Ovary (tissue), 9 donors: ENCODE measurements around the gene PDE3B. TPM values are rescaled to one million over a fixed set of nuclear protein-coding genes. Genes with fewer than 3 reads are reported as not detected.
A peak's percentile ranks its signal among the peaks of the same experiment; 100 is the strongest.

Experiments used
- DNase-seq, 5 donors: peaks; one replicate each; pipeline ENCODE4 v3.0.0-alpha.2; 2019 to 2020
- H3K27ac ChIP-seq, 2 donors: fragments of 200-600 bp; one replicate each; pipeline versions ENCODE4 v1.5.1 to v1.8.0; 2019 to 2022
- H3K27me3 ChIP-seq: fragments of 200-600 bp; one replicate; pipeline ENCODE4 v1.8.0; 2022
- H3K36me3 ChIP-seq: fragments of 200-600 bp; sonication (generic); one replicate; pipeline ENCODE4 v1.5.1; 2019
- H3K4me1 ChIP-seq: one replicate; pipeline ENCODE4 v1.8.1; 2013; ENCODE audit warnings: mild to moderate bottlenecking, moderate library complexity; ENCODE audit not compliant: insufficient read depth
- H3K4me3 ChIP-seq: fragments of 200-600 bp; sonication (generic); one replicate; pipeline ENCODE4 v1.5.1; 2017
- H3K9me3 ChIP-seq, 2 donors: fragments of 200-600 bp in 1 of 2; sonication (generic) in 1 of 2; one replicate each; pipeline versions ENCODE4 v1.5.1 to v1.8.1; 2013 to 2019; ENCODE audit warnings: mild to moderate bottlenecking in 1 of 2, moderate library complexity in 1 of 2
- EP300 ChIP-seq: sonication (generic); formaldehyde crosslinking; IDR thresholded peaks from one replicate; pipeline ENCODE4 v1.6.1; 2017; ENCODE audit warnings: antibody characterized with exemption
- POLR2A ChIP-seq: fragments of 450-650 bp; IDR thresholded peaks from one replicate; pipeline ENCODE4 v1.6.1; 2017; ENCODE audit warnings: antibody characterized with exemption, mild to moderate bottlenecking, moderate library complexity
- WGBS, 3 donors: extraction: QIAGEN DNeasy Blood & Tissue Kit in 1 of 3; methylation state at CpG; one replicate each; pipeline versions ENCODE4 v1.1.5 to v1.1.7; 2013 to 2017; 5-methylcytosine and 5-hydroxymethylcytosine counted together
- intact Hi-C, 4 donors: fragments of 100-400 bp; cut with DNase I; formaldehyde crosslinking; loops; one replicate each; pipeline versions ENCODE4 v1.11.0 to v1.15.1; 2022 to 2023
- polyA plus RNA-seq, 2 donors: library from polyadenylated mRNA; stranded (reverse); fragments of 200-250 nt in 1 of 2; fragments of 350-450 nt in 1 of 2; fragmentation: Illumina TruSeq in 1 of 2; extraction: RNeasy Lipid Tissue Mini Kit (QIAGEN cat#74804) in 1 of 2; gene quantifications; one replicate each; pipeline ENCODE4 v1.2.3, GENCODE V29; 2013 to 2014
- total RNA-seq, 7 donors: library from RNA; depleted of rRNA in 2 of 7; stranded (reverse); fragments of >200 nt in 2 of 7; fragmentation: NEBNext Ultra II Directional in 3 of 7; extraction: Animal tissue kit (Norgen Biotek cat#: 25700) in 3 of 7; gene quantifications; one replicate each; pipeline versions ENCODE4 v1.1.0 to v1.2.4, GENCODE V29; 2016 to 2023
- TF ChIP-seq, protein P1 (sequence below), 3 donors: fragments of 450-650 bp in 2 of 3; fragments of 200-600 bp in 1 of 3; IDR thresholded peaks; one replicate each; pipeline versions ENCODE4 v1.5.1 to v1.8.0; 2016 to 2022; ENCODE audit warnings: antibody characterized with exemption in 3 of 3, mild to moderate bottlenecking in 1 of 3
- donor health status: DM: no; HTN: no; CAD: no; lungs with moderate emphysema.
- donor health status: DM: no; HTN: no; CAD: no.
- donor health status: Bipolar disorder and iron deficiency.
- donor health status: DM: yes; HTN: yes; CAD: no.
- donor health status: DM: no; HTN: no; CAD: no.
- donor health status: DM: yes; HTN: yes; CAD: no.

PDE3B gene
- total and polyA plus RNA-seq, 9 donors: 0.13 to 5.9 (median 1.2) TPM

DNA sequence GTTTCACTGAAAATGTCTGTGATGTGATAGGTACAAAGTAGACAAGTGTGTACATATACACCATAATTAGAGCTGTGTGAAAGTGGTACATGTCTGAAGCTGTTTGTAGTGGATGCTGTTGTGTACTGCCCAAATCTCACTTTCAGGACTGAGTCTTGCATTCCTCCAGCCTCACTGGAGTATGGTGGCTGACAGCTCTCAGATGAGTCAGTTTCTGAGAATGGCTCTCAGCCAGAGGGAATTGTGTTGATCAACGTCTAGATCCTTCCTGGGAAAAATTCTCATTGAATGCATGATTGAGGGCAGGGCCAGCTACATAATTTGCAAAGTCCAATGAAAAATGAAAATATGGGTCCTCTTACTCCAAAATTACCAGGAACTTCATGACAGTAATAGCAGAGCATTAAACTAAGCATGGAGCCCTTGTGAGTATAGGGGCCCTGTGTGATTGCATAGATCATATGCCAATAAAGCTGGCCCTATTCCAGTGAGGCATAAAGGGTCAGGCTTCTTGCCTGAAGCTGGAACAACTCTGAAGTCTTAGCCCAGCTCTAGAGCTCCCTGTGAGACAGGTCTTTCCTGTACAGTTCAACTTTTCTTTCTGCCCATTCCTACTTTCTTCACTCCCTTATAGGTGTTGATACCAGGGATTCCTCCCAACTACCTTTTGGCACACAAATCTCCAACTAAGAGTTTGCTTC, 259.2 kb downstream of the PDE3B start:
- Histone ChIP-seq H3K9me3 (no peaks in the 10 kb centered on the region), H3K36me3 (no peaks in the 10 kb centered on the region), H3K27me3 (no peaks in the 10 kb centered on the region), H3K27ac (no peak overlapping the region), H3K4me1 (peaks cover 1% of the 10 kb centered on the region), H3K4me3 (no peak overlapping the region)
- TF ChIP-seq EP300: no peak
- TF ChIP-seq, protein P1, sequence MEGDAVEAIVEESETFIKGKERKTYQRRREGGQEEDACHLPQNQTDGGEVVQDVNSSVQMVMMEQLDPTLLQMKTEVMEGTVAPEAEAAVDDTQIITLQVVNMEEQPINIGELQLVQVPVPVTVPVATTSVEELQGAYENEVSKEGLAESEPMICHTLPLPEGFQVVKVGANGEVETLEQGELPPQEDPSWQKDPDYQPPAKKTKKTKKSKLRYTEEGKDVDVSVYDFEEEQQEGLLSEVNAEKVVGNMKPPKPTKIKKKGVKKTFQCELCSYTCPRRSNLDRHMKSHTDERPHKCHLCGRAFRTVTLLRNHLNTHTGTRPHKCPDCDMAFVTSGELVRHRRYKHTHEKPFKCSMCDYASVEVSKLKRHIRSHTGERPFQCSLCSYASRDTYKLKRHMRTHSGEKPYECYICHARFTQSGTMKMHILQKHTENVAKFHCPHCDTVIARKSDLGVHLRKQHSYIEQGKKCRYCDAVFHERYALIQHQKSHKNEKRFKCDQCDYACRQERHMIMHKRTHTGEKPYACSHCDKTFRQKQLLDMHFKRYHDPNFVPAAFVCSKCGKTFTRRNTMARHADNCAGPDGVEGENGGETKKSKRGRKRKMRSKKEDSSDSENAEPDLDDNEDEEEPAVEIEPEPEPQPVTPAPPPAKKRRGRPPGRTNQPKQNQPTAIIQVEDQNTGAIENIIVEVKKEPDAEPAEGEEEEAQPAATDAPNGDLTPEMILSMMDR (IDR thresholded peaks at IDR 0.05): no peak
- no peak for TF ChIP-seq POLR2A
- intact Hi-C loops: loop anchor here in 1 of 4 donors (10.0 kb wide), 1 partner anchor 368 kb away; no protein-coding TSS in a partner anchor
- no peak for DNase-seq
- 15 to 23% (median 15%) methylated on average over 1 of the region's 1 CpG for WGBS, 3 donors

DNA sequence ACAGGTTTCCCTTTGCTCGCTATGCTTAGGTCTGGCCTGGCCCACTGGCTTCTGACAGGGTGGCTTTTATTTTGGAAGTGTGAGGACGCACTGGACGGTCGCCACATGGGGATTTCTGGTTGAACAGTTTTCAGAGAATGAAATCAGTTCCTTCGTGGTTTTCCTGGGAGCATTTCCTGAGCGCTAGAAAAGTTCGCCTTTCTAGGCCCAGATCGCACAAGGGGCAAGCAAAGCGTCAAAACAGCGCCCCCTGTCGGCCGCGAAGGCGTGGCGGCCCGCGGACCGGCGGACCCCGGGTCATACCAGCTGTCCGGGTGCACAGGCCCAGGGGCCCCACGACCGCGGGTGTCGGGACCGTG, 261.1 kb downstream of the PDE3B start:
- no peaks in the 10 kb centered on the region for H3K36me3 ChIP-seq
- intact Hi-C loops: loop anchor here in 1 of 4 donors (10.0 kb wide), 1 partner anchor 370 kb away; no protein-coding TSS in a partner anchor
- DNase-seq: peak; percentile 63 to 87 (median 75)
- H3K27ac ChIP-seq: no peak overlapping the region
- H3K27me3 ChIP-seq: no peaks in the 10 kb centered on the region
- H3K4me3 ChIP-seq: peak overlapping the region; percentile 32
- no peak for TF ChIP-seq EP300
- TF ChIP-seq POLR2A: no peak
- TF ChIP-seq, protein P1 (IDR thresholded peaks at IDR 0.05): peak; percentile 56 to 71 (median 69)
- no peaks in the 10 kb centered on the region for H3K9me3 ChIP-seq
- peaks cover 1% of the 10 kb centered on the region for H3K4me1 ChIP-seq
- 6 to 9% (median 7%) methylated on average over 21 to 26 of the region's 26 CpGs for WGBS, 3 donors

DNA sequence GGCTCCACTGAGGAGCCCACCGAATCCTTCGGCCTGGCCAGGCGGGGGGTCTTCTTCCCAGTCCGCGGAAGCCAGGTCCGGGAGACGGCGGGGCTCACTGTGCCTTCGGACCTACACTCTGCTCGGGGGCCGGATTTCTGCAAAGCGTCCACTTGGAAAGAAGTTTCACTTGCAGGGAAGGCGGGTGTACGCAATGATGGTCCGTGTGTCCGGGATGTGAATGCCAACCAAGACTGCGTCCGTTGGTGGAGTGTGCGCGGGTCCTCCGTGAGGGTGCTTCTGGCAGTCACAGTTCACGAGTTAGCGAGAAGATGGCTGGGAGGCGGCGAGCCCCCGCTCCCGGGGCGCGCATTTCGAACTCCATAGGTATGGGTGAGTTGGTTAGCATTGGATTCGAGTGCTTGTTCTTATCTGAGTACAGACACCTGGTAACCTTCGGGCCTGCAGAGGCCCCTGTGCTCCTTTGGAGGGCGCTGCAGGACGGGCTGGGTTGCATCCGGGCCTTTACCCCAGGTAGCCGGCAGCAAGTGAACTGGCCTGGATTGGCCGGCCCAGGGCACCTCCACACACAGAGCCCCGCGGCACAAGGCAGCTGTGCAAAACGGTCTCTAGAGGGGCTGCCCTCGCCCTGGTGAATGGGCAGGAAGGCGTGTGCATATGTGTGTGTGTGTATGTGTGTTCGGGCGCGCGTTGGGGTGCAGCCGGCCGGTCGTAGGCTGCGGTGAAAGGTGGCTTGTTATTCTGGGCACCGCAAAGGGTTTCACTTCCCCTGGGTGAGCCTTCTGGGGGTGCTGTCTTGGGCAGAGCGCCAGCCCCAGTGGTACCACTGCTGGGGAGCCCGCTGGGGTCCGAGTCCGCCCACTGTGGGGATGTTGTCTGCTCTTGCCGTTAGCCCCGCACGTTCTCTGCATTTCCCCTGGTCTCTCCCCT, 261.8 kb downstream of the PDE3B start:
- no peaks in the 10 kb centered on the region for H3K27me3 ChIP-seq
- DNase-seq: peak in 4 of 5 donors; percentile 21 to 56 (median 32)
- TF ChIP-seq POLR2A (no peak), EP300 (no peak)
- TF ChIP-seq, protein P1 (IDR thresholded peaks at IDR 0.05): no peak
- no peaks in the 10 kb centered on the region for H3K9me3 ChIP-seq
- peak overlapping the region; percentile 32 for H3K4me3 ChIP-seq
- H3K36me3 ChIP-seq: no peaks in the 10 kb centered on the region
- peaks cover 1% of the 10 kb centered on the region for H3K4me1 ChIP-seq
- H3K27ac ChIP-seq: no peak overlapping the region
- intact Hi-C loops: loop anchor here in 1 of 4 donors (10.0 kb wide), 1 partner anchor 371 kb away; no protein-coding TSS in a partner anchor
- WGBS, 3 donors: 9 to 12% (median 11%) methylated on average over 42 to 58 of the region's 58 CpGs

DNA sequence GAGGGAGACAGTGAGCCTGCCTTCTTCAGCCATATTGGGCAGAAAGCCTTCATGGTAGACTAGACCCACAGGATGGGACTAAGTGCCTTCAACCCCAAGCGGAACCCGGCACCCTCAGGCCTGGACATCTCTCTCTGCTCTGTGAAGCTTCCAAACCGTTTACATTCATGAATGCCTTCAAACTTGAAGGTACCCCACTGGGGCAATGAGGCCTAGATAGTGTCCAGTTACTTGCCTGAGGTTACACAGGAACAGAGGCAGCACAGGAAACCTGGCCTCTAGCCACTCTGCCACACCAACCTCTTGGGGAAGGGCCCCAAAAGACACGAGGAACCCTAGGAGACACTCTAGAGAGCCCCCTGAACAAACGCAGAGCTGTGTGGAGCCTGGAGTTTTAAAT, 263.0 kb downstream of the PDE3B start:
- TF ChIP-seq EP300: no peak
- TF ChIP-seq, protein P1 (IDR thresholded peaks at IDR 0.05): no peak
- no peak for TF ChIP-seq POLR2A
- H3K27ac ChIP-seq: no peak overlapping the region
- no peak overlapping the region for H3K4me3 ChIP-seq
- H3K4me1 ChIP-seq: peaks cover 1% of the 10 kb centered on the region
- intact Hi-C loops: loop anchor here in 1 of 4 donors (10.0 kb wide), 1 partner anchor 372 kb away; no protein-coding TSS in a partner anchor
- WGBS, 3 donors: 79 to 86% (median 80%) methylated on average over 5 of the region's 5 CpGs
- H3K36me3 ChIP-seq: no peaks in the 10 kb centered on the region
- no peaks in the 10 kb centered on the region for H3K27me3 ChIP-seq
- no peak for DNase-seq
- no peaks in the 10 kb centered on the region for H3K9me3 ChIP-seq
